GM18867 (cell line): Measurements from ENCODE around the gene CYP26A1.
"Not testable (repeated sequence)": the region's sequence is repeated elsewhere in the genome, so short reads cannot be mapped to it uniquely, and the experiment has no call there.

ENCODE experiments used
- ATAC-seq: cut with Tn5 transposase; IDR thresholded peaks from one replicate; pipeline ENCODE4 v1.9.1; 2021; ENCODE audit warnings: mild to moderate bottlenecking, moderate library complexity; ENCODE audit not compliant: unreplicated experiment

Gene CYP26A1

DNA sequence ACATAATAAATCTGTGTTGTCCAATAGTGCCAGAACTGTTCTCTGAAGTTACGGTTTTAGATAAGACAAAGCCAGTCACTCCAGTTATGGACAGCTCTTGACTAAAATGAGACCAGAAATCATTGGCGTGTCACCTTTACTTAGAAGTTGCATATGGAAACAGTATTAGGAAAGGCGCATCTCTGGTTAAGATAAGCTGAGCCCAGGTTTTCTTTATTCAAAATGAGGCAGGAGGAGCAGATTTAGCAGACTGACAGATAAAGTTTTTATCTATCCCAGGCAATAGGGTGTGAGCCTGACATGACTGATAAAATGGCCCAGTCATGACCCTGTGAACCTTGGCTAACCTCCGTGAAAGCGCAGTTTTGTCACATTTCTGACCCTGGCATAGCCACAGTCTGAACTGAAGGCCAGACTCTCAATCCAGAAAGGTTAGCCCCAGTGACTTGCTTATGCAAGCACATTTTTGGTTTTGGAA lies 4.2 kb downstream of the CYP26A1 start:
- ATAC-seq = no peak

DNA sequence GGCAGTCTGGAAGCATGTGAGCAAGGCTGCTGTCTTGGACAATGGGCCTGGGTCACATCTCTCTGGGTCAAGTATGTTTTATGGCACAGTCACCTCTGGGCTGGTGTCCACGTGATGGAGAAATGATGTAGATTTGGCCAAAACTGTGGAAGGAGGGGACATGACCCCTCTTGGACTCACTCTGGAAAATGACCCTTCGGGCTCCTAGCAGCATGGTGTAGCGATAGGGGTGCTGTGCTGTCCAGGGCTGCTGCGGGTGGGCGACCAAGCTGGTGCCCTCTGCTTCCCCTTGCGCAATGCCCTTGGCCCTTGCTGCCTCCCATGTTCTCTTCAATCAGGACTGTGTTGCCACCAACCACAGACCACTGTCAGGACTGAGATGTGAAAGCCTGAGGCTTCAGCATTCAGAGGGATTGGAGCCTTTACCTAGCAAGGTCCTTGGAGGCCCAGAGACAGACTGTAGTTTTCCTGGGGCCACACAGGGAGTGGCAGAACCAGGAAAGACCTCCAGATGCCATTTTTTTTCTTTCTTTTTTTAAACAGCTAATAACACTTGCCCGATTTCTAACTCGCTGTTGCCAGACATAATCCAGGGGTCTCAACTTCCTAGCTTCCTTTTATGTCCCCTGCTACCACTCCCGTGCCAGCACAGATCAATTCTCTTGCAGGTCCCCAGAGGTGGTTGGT lies 6.1 kb downstream of the CYP26A1 start:
- ATAC-seq = no peak

DNA sequence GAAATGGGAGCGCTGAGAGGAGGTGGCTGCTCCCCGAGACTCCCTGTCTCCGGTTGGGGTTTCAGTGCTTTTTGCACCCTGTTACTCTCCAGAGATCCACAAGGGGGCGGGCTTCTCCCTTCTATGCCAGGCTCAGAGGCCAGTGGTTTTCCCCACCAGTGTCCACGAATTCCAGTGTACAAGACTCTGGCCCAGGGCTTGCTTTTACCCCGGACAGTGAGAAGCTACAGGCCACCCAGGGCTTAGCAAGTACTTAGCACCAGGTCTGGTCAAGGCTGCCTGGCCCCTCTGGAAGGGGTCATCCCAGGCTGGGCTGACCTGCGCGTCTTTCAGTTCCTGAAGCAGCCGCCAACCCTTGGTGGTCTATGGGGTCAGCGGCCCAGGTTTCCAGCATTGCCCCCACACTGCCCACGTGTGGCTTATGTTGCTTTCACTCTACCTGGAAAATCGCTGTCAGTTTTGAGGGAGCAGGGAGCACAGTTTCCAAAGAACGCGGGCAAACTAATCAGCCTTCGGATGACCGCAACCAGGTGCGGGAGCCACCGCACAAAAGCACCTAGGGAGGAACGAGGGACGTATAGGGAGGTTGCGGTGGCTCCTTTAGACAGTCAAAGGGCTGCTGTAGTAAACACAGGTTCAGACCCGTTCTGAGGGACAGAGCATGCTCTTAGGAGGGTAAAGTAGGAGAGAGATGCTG lies 6.8 kb downstream of the CYP26A1 start:
- ATAC-seq = no peak

DNA sequence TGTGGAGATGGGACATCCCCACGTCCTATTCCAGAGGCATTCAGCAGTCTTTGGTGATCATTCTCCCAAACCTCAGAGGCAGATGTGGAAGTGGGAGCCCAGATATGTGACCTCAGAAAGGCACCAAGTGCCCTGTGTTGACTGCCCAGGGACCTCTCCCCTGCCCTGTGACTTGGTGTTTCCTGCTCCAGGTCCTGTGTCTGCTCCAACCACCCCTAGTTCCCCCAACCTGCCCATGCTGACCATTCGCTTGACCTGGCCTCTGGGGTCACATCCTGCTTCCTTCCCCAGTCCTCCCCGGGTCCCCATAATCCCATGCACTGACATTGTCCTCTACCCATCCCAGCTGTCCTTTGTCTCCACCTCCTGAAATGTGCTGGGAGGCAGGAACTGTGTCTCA lies 7.6 kb downstream of the CYP26A1 start:
- no peak for ATAC-seq

DNA sequence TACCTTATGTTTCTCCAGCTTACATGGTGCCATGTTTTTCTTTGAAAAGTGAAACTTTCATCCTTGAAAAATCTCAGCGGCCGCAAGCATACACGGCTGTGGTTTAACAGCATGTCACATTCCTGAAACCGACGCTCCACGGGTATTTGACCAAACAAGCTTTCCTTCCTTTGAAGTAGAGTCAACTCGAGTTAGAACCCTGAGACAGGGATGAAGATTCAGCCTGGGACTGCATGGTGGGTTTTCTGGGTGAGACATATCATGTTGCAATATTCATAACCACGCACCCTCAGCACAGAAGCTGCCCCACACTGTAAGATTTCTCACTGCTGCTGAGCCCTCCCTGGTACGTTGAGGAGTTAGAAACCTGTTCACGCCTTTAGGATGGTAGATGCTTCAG lies 8.1 kb downstream of the CYP26A1 start:
- no peak for ATAC-seq

DNA sequence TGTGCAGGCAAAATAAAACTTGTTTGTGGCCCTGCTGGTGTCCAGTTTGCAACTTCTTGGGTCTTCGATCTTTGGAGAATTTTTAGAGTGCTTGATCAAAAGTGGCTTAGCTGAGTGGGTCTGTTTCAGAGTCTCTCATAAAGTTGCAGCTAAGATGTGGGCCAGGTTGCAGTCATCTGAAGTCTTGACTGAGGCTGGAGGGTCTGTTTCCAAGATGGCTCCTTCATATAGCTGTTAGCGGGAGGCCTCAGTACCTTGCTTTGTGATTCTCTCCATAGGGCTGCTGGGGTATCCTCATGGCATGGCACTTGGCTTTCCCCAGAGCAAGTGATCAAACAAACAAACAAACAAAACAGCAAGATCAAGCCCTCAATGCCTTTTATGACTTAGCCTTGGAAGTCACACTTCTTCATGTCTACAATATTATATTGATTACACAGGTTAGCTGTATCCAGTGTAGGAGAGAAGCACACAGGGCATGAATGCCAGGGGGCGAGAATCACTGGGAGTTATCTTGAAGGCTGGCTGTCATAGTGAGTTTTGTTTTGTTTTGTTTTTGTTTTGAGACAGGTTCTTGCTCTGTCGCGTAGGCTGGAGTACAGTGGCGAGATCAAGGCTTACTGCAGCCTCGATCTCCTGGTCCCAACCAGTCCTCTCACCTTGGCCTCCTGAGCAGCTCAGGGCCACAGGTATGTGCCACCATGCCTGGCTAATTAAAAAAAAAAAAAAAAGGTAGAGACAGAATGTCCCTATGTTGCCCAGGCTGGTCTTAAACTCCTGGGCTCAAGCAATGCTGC lies 10.2 kb downstream of the CYP26A1 start:
- ATAC-seq = no peak

DNA sequence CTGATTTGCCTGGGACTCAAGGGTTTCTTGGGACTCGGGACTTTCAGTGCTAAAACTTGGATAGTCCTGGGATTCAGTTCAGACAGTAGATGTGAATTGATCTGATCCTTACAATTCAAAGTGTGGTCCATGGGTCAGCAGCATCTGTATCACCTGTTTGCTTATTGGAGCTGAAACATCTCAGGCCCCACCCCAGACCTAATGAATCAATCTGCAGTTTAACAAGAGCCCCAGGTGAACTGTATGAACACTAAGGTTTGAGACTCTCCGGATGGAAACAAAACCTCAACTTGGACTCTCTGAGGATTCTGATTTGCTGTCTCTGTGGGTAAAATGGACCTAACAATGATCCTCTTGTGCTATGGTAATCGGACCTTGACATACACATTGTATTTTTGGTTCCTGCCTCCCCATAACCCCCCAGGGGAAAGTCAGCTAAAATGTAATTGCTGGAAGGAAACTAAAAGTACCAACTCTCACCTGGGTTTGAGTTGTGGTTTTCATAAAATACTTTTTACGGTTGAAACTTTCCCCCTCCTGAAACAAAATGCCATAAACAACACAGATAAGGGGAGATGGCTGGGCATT lies 11.7 kb downstream of the CYP26A1 start:
- ATAC-seq = no peak

DNA sequence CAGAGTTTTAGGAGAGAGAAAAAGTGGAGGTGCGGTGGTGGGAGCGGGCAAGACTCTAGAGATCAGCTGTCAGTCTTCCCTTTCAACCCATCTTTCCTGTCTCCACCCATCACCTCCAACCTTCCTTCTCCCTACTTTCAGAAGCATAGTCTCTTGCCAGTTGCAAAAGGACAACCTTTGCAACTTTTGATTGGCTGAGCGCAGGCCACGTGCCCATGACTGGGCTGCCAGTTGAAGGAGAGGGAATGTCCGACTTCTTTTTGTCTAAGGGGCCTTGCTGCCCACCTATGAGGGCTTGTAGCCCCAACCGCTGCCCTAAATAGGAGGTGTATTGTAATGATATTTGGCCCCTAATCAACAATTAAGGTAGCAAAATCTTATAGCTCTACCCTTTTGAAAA lies 12.6 kb downstream of the CYP26A1 start:
- no peak for ATAC-seq

DNA sequence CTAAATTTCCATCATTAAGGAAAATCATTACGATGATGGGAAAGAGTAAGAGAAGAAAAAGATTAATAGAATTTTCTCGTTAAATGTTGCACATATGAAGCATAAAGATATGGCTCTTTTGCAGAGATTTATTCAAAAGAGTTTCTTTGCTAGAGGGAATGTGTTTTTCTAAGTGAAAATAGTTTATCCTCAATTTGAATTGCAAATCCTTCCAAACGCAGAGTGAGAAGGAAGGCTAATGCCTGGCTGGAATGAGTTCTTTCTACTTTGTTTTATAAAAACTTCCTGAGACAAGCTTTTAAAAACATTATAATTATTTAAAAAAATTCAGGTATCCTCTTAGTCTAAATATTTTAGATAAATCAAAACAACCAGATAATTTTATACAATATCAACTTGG lies 14.2 kb downstream of the CYP26A1 start:
- ATAC-seq = no peak

DNA sequence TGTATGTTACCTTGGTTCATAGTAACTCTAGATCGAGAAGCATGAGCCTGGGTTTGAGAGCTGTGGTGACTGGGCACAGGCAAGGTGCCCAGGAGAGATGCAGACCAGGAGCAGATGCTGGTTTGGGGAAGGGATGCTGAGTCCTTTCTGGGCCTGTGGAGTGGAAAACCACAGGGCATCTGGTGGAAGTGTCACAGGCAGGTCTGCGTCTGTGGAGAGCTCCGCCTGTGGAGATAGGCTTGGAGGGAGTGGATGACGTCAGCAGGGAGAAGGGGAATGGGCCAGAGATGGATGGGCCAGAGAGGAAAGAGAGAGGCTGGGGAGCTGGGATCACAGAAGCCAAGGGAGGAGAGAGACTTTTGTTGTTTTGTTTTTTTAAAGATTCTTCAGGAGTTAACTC lies 14.8 kb downstream of the CYP26A1 start:
- no peak for ATAC-seq

DNA sequence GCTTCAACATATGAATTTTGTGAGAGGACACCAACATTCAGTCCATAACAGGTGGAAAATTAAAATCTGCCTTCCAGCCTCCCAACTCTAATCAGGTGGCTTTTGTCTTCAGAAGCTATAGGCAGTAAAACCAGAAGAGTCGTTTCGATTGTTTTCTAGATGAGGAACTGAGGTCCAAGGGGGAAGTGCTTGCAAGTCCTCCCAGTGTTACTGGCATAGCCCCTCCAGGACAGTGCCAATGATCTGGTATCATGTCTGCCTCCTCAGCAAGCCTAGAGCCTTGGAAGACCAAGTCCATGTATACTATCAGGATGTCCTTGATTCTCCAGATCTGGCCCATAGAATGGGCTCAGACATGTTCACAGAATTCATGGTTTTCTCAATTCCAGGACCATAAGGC lies 16.9 kb downstream of the CYP26A1 start:
- ATAC-seq = no peak

DNA sequence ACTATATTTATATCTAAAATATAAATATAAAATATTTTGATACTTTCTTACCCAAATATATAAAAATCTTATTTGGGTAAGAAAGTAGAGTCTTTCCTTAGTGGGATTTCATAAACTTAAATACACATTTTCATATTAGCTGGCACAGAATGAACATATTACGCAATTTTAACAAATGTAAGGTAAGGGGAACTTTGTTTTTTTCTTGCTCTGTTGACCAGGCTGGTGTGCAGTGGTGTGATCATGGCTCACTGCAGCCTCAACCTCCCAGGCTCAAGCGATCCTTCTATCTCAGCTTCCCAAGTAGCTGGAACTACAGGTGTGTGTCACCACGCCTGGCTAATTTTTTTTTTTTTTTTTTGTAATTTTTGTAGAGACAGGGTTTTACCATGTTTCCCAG lies 18.3 kb downstream of the CYP26A1 start:
- ATAC-seq = no peak

DNA sequence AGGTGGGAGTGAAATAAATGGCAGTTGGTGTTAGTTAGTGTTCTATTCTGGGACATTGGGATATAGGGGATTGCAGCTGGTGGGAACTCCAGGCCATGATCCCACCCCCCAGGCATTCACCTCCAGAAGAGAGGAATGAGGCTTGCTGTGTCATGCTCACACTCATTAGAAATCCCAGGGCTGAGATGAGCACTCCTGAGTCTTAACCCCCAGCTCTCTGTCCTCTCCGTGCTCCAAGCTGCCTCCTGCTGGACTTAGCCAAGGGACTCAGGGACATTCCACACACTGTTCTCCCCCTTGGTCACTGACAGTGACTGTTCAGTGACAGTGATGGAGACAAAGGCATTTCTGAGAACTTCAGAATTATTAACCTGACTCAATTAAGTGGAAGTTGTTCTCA lies 21.5 kb downstream of the CYP26A1 start:
- ATAC-seq = no peak

DNA sequence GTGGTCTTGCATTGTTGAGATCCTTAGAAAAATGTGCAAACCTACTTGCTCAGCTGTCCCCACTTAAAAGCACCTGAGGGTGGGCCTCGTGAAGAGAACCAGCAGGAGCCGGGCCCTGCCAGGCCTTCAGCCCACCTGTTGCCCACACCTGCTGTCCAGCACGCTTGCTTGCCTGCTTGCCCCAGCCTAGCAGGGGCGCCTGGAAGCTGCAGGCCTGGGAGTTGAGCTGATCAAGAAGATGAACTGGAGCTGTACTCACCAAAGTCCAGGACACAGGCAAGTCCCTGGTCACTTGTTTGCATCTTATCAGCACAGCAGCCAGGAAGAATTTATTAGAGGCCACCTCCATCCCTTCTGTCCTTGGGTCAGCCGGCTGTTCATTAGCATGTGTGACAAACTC lies 23.2 kb downstream of the CYP26A1 start:
- ATAC-seq = no peak

DNA sequence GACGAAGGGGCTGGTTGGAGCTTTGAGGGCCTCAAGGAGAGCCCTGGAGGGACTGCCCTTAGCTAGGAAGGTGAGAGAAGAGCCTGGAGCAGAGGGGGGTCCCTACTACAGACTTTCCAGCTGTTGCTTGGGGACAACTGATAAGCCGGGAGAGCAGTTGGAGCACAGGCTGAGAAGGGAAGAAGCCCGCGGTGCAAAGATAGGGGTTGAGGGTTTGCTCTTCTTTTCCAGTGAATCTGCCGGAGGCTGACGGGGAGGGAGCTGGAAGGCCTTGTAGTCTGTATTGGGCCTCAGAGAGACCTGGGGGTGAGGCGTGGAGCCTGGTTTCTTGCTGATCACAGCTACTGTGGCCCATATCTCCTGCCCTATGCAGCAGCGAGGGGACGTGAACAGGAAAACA lies 23.7 kb downstream of the CYP26A1 start:
- no peak for ATAC-seq

DNA sequence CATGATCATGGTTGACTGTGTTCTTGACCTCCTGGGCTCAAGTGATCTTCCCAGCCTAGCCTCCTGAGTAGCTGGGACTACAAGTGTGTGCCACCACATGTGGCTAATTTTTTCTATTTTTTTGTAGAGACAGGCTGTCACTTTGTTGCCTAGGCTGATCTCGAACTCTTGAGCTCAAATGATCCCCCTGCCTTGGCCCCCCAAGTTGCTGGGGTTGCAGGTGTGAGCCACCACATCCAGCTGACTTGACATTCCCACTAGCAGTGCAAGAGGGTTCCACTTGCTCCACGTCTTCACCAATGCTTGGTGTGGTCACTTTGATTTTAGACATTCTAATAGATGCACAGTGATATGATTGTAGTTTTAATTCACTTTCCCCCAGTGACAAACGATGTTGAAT lies 25.1 kb downstream of the CYP26A1 start:
- ATAC-seq = no peak

DNA sequence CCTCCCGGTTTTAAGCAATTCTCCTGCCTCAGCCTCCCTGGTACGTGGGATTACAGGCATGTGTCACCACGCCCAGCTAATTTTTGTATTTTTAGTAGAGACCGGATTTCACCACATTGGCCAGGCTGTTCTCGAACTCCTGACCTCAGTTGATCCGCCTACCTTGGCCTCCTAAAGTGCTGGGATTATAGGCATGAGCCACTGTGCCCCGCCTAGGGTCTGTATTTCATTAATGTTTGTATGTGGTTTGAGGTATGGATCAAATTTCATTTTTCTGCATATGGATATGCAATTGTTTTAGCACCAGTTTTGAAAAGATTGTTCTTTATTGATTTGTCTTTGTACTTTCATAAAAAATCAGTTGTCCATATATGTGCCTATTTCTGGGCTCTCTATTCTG lies 26.0 kb downstream of the CYP26A1 start:
- no peak for ATAC-seq

DNA sequence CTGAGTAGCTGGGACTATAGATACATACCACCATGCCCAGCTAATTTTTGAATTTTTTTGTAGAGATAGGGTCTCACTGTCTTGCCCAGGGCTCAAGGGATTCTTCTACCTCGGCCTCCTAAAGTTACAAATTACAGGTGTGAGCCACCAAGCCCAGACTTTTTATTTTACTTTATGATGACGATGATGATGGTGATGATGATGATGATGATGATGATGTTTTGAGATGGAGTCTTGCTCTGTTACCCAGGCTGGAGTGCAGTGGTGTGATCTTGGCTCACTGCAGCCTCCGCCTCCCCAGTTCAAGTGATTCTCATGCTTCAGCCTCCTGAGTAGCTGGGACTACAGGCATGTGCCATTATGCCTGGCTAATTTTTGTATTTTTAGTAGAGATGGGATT lies 27.5 kb downstream of the CYP26A1 start:
- ATAC-seq = not testable (repeated sequence)

DNA sequence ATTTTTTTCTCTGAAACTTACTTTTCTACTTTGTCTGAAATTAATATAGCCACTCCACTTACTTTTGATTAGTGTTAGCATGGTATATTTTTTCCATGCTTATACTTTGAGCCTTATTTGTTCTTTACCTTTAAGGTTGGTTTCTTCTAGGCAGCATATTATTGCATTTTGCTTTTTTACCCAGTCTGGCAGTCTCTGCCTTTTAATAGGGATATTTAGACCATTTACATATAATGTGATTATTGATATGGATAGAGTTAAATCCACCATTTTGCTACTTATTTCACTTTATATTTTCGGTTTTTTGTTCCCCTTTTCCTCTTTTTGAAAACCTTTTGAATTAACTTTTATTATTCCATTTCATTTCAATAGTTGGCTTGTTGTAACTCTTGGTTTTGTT lies 30.3 kb downstream of the CYP26A1 start:
- ATAC-seq = no peak

DNA sequence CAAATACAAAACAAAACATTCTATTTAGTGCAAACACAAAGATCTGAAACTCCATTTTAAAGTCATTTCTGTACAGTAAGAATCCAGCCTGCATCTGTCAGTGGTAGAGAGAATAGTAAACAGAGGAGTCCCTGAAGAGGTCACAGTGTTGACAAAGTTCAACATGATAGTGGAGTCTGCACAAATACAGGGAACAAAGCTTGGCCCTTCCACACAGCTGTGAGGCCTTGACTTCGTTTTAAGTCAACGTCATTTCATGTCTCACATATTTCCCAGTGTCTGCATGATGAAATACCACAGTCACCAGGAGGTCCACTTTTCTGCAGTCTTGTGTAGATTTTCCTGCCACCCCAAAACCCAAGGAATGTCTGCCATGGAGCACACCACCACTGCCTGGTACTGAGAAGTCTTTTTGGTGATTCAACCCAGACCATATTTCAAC lies 33.0 kb downstream of the CYP26A1 start:
- no peak for ATAC-seq

DNA sequence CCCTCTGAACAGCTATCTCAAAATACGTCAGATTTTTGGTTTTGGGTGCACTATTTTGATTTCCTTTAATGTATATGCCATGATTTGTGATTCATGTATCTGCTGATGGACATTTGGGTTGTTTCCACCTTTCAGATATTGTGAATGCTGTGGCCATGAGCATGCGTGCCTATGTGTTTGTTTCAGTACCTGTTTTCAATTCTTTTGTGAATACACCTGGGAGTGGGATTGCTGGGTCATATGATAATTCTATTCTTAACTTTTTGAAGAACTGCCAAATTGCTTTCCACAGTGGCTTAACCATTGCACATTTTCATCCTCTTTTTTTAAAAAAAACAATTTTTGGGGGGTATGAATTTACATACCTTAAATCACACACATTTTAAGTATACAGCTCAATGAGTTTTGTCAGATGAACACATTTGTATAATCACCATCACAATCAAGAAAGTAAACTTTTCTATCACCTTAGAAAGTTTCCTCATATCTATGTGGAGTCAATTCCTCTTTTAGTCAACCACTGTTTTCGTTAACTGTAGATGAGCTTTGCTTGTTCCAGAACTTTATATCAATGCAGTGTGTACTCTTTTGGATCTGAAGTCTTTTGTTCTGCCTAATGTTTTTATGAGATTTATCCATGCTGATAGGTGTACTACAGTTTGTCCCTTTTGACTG lies 36.9 kb downstream of the CYP26A1 start:
- ATAC-seq = peak; percentile 68
